HG02610 (cell line): Measurements from ENCODE around the gene GJC2.
A peak's percentile ranks its signal among the peaks of the same experiment; 100 is the strongest.
"Not testable (repeated sequence)": the region's sequence is repeated elsewhere in the genome, so short reads cannot be mapped to it uniquely, and the experiment has no call there.

ENCODE experiments used
- ATAC-seq: cut with Tn5 transposase; IDR thresholded peaks from one replicate; pipeline ENCODE4 v1.9.1; 2021; ENCODE audit warnings: mild to moderate bottlenecking, moderate library complexity; ENCODE audit not compliant: unreplicated experiment

Gene GJC2

GRCh38 chr1:228149406-228150119 lies at the start of gene GJC2:
GJC2 (plus strand) TSS chr1:228149930; CDS start chr1:228157759, 7,829 bp downstream.
- ATAC-seq = no peak

DNA sequence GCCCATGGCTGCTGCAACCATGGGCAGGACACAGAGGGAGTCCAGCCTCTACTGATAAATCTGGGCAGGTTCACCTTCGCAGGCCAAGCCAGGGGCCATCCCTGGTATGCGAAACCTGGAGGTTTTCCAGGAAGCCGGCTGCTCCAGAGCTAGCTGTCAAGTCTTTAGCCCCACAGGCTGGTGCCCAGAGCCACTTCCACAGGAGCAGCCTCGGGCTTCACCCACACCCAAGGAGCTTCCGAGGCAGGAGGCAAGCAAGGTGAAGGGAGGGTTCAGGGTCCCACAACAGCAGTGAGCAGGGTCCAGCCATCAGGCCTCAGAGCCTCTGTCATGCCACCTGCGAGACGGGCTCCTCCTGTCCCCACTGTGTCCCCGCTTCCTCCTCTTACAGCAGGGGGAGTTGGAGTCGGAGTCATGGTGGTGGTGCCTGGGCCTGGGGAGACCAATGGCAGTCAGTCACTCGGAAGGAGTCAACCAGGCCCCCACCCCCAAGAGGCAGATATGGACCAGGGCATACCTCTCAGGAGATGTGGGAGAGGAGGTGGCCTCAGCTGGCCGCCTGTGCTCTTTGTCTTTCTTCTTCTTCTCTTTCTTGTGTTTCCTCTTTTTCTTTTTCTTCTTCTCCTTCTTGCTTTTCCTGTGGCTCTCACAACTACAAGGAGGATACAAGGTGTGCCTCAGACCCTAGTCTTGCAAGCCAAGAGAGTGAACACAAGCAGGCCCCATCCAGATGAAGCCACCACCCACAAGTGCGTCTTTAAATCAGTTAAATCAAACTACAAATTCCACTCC lies 48.7 kb upstream of the GJC2 start:
- ATAC-seq = no peak

DNA sequence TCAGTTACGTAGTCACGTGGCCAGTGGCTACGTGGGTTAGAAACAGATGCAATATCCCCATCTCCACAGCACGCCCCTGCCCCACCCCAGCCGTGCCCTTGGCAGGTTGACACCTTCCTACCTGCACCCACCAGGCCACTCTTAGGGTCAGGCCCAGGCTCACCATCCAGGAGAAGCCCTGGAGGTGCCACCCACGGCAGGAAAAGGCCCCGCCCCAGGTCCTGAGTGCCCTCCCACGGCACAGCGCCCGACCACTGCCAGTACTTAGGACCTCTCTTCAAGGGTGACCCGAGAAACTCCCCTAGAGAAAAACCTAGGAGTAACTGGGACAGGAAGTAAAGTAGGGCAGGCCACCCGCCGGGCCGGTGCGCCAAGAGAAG lies 48.1 kb upstream of the GJC2 start:
- no peak for ATAC-seq

DNA sequence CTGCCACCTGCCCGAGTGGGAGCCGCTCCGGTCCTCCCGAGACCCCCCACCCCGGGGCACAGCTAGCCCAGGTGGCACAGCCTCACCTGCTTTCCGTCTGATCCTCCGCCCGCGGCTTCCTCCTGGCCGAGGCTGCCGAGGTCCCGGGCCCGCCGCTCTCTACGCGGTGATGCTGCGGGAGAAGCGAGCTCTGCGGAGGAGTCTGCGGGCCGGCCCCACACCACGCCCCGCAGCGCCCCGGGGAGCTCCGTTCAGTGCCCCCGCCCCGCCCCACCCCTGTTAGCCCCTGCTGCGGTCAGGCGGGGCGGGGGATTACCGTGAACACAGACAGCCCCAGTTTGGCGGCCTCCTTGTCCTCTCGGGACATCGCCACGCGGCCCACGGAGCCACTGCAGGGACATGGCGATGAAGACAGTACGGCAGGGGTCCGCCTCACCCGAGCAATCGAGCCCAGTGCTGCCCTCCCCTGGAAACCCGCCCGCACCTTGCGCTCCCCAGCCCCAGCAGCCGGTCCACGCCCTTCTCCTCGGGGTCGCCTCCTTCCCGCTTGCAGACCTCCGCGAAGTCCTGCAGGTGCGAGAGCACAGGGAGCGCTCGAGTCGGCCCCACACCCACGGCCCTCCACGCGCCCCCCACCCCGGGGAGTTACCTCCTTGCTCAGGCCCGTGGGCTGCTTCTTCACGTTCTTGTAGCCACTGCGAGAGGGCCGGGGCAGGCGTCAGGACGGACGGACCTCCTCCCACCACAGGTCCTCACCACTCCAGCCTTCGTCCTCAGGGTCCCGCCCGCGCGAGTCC lies 47.5 kb upstream of the GJC2 start:
- peak; percentile 10 for ATAC-seq

DNA sequence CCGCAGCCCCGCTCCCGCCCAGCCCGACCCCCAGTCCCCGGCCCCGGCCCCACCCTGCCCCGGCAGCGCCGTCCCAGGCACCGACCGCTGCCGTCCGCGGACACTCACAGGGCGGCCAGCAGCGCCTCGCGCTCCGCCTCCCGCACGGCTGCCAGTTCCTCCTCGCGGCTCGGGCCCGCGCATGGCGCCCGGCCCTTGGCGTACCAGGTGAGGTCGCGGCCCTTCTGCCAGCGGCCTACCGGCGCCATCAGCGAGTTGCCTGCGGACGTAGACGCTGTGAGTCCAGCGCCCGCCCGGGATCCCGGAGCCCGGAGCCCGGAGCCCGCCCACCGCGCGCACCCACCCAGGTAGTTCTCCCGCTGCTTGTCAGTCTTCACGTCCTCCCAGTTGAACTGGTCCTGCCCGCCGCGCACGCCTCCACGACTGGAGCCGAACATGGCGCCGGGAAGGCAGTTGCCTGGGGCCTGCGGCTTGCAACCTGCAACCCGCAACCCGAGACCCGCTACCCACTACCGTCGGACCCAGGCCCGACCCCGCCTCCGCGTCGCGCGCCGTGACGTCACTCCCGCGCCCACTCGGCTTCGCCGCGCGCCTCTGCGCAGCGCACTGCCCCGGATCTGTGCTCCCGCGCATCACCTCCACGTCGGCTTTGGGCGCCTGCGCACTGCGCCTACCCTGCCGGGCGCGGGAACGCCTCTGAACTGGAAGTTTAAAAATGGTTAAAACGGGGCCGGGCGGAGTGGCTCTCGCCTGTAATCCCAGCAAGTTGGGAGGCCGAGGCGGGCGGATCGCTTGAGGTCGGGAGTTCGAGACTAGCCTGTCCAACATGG lies 46.7 kb upstream of the GJC2 start, which contains the start of gene C1orf35:
Gene C1orf35 (minus strand): TSS at position 535 of the 830 bp plus-strand sequence. CDS start 98 bp downstream, at position 437.
- ATAC-seq = peak; percentile 68

GRCh38 chr1:228104526-228105269 lies 45.0 kb upstream of the GJC2 start:
- ATAC-seq = no peak

GRCh38 chr1:228105270-228105995 lies 44.3 kb upstream of the GJC2 start:
- ATAC-seq = no peak

GRCh38 chr1:228105996-228106799 lies 43.5 kb upstream of the GJC2 start:
- no peak for ATAC-seq

DNA sequence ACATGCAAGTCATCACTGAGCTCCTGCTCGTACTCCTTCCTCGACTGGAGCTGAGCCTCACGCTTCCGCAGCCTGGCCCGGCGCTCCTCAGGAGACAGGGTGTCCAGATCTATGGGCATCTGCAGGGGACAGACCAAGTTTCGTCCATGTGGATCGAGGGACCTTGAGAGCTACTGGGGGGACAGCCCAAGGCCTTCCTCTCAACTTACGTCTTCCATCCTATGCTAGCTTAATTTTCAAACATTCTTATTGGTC lies 43.0 kb upstream of the GJC2 start:
- no peak for ATAC-seq

DNA sequence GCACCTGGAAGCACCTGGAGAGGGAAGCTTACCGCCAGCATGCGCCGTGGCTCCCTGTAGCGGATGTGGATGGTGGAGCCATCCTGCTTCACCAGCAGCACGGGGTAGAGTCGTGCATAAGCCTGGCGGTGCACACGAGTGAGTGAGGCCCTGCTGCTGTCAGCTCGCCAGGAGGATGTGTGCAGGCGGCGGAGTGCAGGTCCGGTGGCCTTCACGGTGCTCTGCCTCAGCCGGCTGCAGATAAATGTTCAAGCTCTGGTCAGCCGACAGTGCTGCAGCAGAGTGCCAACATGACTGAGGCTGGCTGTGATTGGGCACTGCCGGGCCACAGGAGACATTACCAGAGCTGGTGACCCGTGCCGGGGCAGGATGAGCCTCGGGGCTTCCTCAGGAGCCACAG lies 42.1 kb upstream of the GJC2 start:
- no peak for ATAC-seq

- ATAC-seq = no peak
Observed at GRCh38 chr1:228108055-228108690, 41.6 kb upstream of the GJC2 start.

DNA sequence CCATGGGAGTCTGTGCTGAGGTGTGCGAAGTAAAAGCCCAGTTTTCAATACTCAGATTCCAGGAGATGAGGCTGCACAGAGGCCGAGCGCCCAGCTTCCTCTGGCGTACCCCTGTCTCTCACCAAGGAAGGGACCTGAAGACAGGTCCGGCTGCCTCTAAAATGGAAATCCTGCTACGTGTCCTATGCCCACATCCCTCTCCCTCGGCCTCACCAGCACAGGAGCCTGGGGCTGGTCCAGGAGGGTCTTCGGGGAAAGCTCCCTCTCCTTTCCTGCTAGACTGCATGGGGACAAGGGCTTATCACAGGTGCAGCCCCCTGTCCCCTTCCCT lies 41.0 kb upstream of the GJC2 start:
- no peak for ATAC-seq

DNA sequence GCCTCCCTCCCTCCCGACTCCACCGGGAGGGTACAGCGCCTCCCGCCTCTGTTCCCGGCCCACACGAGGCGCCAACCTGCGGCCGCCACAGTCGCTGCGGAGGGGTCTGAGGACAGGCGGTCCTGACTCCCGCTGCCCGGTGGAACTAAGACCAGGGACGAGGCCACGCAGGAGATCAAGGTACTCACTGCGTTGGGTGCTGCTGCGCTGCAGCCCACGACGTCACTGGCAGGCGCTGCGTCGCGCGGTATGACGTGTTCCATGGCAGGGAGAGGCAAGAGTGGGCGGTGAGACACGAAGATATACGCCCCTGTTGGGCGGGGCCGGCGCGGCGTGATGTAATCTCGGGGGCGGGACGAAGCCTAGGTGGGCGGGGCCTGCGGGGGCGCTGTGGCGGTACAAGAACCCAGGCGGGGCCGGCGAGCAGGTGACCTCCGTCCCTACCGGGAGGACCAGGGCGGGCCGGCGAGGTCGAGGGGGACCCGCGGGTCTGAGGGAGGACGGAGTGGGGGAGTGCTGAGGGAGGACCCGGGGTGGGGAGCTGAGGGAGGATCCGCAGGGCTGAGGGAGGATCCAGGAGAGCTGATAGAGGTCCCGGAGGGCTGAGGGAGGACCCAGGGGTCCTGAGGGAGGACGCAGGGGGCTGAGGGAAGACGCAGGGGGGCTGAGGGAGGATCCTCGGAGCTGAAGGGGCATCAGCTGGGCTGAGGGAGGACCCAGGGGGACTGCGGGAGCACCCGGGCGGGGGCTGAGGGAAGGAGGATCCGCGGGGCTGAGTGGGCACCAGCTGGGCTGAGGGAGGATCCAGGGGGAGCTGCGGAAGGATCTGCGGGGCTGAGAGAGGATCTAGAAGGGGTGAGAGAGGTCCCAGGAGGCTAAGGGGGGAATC lies 40.4 kb upstream of the GJC2 start, which contains the start of gene MRPL55:
Gene MRPL55 (minus strand): TSS at position 227 of the 889 bp plus-strand sequence. CDS start 1,039 bp downstream, outside the sequence.
- peak; percentile 86 for ATAC-seq

DNA sequence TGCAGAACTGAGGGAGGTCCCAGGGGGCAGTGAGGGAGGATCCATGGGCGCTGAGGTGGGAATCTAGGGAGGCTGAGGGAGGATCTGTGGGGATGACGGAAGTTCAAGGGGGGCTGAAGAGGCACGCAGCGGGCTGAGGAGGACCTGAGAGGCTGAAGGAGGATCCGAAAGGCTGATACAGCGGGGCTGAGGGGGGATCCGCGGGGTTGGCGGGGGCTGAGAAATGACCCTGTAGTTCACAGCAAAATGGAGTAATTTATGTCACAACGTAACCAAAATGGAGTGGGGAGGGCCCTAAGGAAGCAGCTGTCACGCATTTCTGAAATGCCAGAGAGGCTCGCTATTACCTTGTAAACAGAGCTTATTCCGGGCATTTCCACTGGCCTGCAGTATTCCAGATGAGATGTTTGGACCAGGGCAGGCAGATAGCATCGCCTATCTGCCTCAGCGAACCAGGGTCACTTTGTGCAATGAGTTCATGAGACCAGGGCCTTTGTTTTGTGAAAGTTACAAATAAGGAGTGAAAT lies 39.7 kb upstream of the GJC2 start:
- ATAC-seq = no peak

DNA sequence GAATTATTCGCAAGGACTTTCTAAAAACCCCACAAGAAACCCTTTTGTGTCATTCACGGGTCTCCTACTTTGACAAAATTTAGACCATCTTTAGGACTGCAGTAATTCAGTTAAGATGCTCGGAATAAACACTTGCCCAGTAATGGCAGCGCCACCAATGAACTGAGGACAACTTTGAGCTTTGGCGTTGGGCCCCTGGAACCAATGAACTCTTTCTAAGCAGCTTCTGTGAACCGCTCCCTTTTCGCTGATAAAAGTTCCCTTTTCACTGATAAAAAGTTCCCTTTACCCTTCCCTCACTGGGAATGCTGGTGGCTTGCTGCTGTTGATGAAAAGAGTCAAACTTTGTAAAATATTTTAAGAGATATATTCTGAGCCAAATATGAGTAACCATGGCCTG lies 39.2 kb upstream of the GJC2 start:
- ATAC-seq = no peak

DNA sequence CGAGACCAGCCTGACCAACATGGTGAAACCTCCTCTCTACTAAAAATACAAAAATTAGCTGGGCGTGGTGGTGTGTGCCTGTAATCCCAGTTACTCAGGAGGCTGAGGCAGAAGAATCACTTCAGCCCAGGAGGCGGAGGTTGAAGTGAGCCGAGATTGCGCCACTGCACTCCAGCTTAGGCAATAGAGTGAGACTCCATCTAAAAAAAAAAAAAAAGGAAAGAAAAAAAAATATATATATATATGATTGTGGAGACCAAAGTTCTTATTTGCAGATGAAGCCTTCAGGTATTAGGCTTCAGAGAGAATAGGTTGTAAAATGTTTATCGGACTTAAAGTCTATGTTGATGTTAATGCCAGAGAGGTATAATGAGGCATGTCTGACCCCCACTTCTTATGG lies 38.4 kb upstream of the GJC2 start:
- not testable (repeated sequence) for ATAC-seq

- ATAC-seq = no peak
Observed at GRCh38 chr1:228112167-228112566, 37.6 kb upstream of the GJC2 start.
